Activated CD4-positive, alpha-beta T cell treated with anti-CD3 and anti-CD28 coated beads, Interleukin-2, amount 50 U/mL, for 24 hours (primary cell): Measurements from ENCODE around the gene PPP2R5B.
A peak's percentile ranks its signal among the peaks of the same experiment; 100 is the strongest.

Experiments used
- DNase-seq, 2 donors: peaks; one replicate each; pipeline ENCODE4 v3.0.0-alpha.2; 2020; ENCODE audit warnings: low read depth in 1 of 2, low spot score in 1 of 2

The PPP2R5B gene

GRCh38 chr11:64888729-64889511, 35.6 kb upstream of the PPP2R5B start:
- no peak for DNase-seq

- DNase-seq: no peak
Observed at GRCh38 chr11:64890522-64890939, 34.0 kb upstream of the PPP2R5B start.

- DNase-seq: no peak
Observed at GRCh38 chr11:64891215-64891848, 33.2 kb upstream of the PPP2R5B start.

- no peak for DNase-seq
Observed at GRCh38 chr11:64891880-64892279, 32.6 kb upstream of the PPP2R5B start.

GRCh38 chr11:64892411-64892831, 32.1 kb upstream of the PPP2R5B start:
- no peak for DNase-seq

GRCh38 chr11:64892838-64893193, 31.7 kb upstream of the PPP2R5B start:
- DNase-seq: no peak

GRCh38 chr11:64893194-64894069, 31.1 kb upstream of the PPP2R5B start:
- no peak for DNase-seq

- DNase-seq: peak; percentile 89 to 90
Observed at GRCh38 chr11:64894070-64894811, 30.2 kb upstream of the PPP2R5B start.

- no peak for DNase-seq
Observed at GRCh38 chr11:64894812-64895452, 29.6 kb upstream of the PPP2R5B start.

- no peak for DNase-seq
Observed at GRCh38 chr11:64896448-64897022, 28.0 kb upstream of the PPP2R5B start.

- DNase-seq: no peak
Observed at GRCh38 chr11:64897381-64898075, 27.0 kb upstream of the PPP2R5B start.

GRCh38 chr11:64898076-64898445, 26.4 kb upstream of the PPP2R5B start:
- DNase-seq: no peak

GRCh38 chr11:64898541-64898940, 25.9 kb upstream of the PPP2R5B start:
- DNase-seq: no peak

- DNase-seq: peak in 1 of 2 donors; percentile 75
Observed at GRCh38 chr11:64900263-64900678, 24.2 kb upstream of the PPP2R5B start.

- no peak for DNase-seq
Observed at GRCh38 chr11:64900774-64901173, 23.7 kb upstream of the PPP2R5B start.

GRCh38 chr11:64902102-64902900, 22.2 kb upstream of the PPP2R5B start:
- no peak for DNase-seq

- no peak for DNase-seq
Observed at GRCh38 chr11:64903291-64903833, 21.1 kb upstream of the PPP2R5B start.

- no peak for DNase-seq
Observed at GRCh38 chr11:64905516-64906313, 18.8 kb upstream of the PPP2R5B start.
